Measurements from ENCODE around the gene ZNF578. TPM values are rescaled to one million over a fixed set of nuclear protein-coding genes. Genes with fewer than 3 reads are reported as not detected.
"Not testable (repeated sequence)": the region's sequence is repeated elsewhere in the genome, so short reads cannot be mapped to it uniquely, and the experiment has no call there.

ZNF578 gene
- total and polyA plus RNA-seq, 3 experiments from 2014 or later, result 0.88 to 4.5 (median 1.9) TPM

GRCh38 chr19:52522551-52522950 lies 69.2 kb downstream of the ZNF578 start:
- H3K9me3 Mint-ChIP-seq, result peaks cover 10 to 53% (median 15%) of the 10 kb centered on the region in 5 donors
- ChIA-PET POLR2A (no interaction called here), CTCF (no interaction called here)
- peaks cover 4 to 18% of the 10 kb centered on the region in 2 donors for H3K27me3 Mint-ChIP-seq
- peaks cover 5 to 7% (median 6%) of the 10 kb centered on the region in 3 donors for H3K4me1 Mint-ChIP-seq
- no peaks in the 10 kb centered on the region for H3K36me3 ChIP-seq (ENCODE audit: insufficient read depth, low read length)
- H3K4me1 ChIP-seq (ENCODE audit: insufficient read depth, low read length), result no peaks in the 10 kb centered on the region
- no peak overlapping the region for H3K27ac Mint-ChIP-seq
- no peak for DNase-seq
- H3K36me3 Mint-ChIP-seq, result peaks cover under 1 to 21% (median 1%) of the 10 kb centered on the region in 3 donors
- H3K4me3 Mint-ChIP-seq, result no peak overlapping the region
- no peaks in the 10 kb centered on the region for H3K27me3 ChIP-seq (ENCODE audit: insufficient read depth, low read length, poor library complexity, severe bottlenecking)
- no peak overlapping the region for H3K4me3 ChIP-seq (ENCODE audit: low read length)
- no peak overlapping the region for H3K27ac ChIP-seq (ENCODE audit: low read depth, low read length)
- H3K9me3 ChIP-seq (ENCODE audit: low read length), result no peaks in the 10 kb centered on the region

DNA sequence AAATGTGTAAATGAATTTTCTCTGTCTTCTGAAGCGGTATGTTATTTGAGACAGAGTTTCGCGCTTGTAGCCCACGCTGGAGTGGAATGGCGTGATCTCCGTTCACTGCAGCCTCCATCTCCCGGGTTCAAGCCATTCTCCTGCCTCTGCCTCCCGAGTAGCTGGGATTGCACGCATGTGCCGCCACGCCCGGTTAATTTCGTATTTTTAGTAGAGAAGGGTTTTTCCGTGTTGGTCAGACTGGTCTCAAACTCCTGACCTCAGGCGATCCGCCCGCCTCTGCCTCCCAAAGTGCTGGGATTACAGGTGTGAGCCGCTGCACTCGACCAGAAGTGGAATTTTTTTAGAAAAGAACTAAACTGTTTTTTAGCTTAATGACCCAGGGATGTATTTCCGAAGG lies 70.7 kb downstream of the ZNF578 start:
- Histone ChIP-seq H3K27me3 (ENCODE audit: insufficient read depth, low read length, poor library complexity, severe bottlenecking) (no peaks in the 10 kb centered on the region), H3K36me3 (ENCODE audit: insufficient read depth, low read length) (no peaks in the 10 kb centered on the region), H3K27ac (ENCODE audit: low read depth, low read length) (no peak overlapping the region), H3K4me3 (ENCODE audit: low read length) (no peak overlapping the region), H3K4me1 (ENCODE audit: insufficient read depth, low read length) (peaks cover 11% of the 10 kb centered on the region), H3K9me3 (ENCODE audit: low read length) (no peaks in the 10 kb centered on the region)
- H3K9me3 Mint-ChIP-seq, result peaks cover 9 to 38% (median 11%) of the 10 kb centered on the region in 5 donors
- peaks cover 4 to 20% (median 6%) of the 10 kb centered on the region in 3 donors for H3K36me3 Mint-ChIP-seq
- POLR2A ChIA-PET, result no interaction called here
- H3K27ac Mint-ChIP-seq, result no peak overlapping the region
- peaks cover 4 to 14% of the 10 kb centered on the region in 2 donors for H3K27me3 Mint-ChIP-seq
- peaks cover 14 to 22% (median 18%) of the 10 kb centered on the region in 3 donors for H3K4me1 Mint-ChIP-seq
- CTCF ChIA-PET, result no interaction called here
- no peak overlapping the region for H3K4me3 Mint-ChIP-seq
- no peak for DNase-seq

- ChIA-PET CTCF (no interaction called here), POLR2A (interaction anchor here (0.5 to 1.2 kb wide), 6 partner anchors 8 to 1801 kb away, joined by 3 to 6 read pairs (median 4); no protein-coding TSS in a partner anchor)
- Mint-ChIP-seq H3K4me3 (peak within 1 kb of the TSS; percentile 89 to 100 (median 99)), H3K4me1 (peaks cover 26 to 46% (median 30%) of the 10 kb centered on the region in 3 donors), H3K27me3 (no peaks in the 10 kb centered on the region), H3K27ac (peak within 1 kb of the TSS; percentile 83 to 100 (median 99)), H3K9me3 (peaks cover 0 to 13% (median under 1%) of the 10 kb centered on the region in 5 donors), H3K36me3 (peaks cover 3 to 11% (median 6%) of the 10 kb centered on the region in 3 donors)
- H3K4me3 ChIP-seq (ENCODE audit: low read length), result peak within 1 kb of the TSS; percentile 91
- no peaks in the 10 kb centered on the region for H3K36me3 ChIP-seq (ENCODE audit: insufficient read depth, low read length)
- H3K27ac ChIP-seq (ENCODE audit: low read depth, low read length), result peak within 1 kb of the TSS; percentile 97
- no peaks in the 10 kb centered on the region for H3K9me3 ChIP-seq (ENCODE audit: low read length)
- DNase-seq, result peak; percentile 87 to 99 (median 96)
- no peaks in the 10 kb centered on the region for H3K27me3 ChIP-seq (ENCODE audit: insufficient read depth, low read length, poor library complexity, severe bottlenecking)
- peaks cover 11% of the 10 kb centered on the region for H3K4me1 ChIP-seq (ENCODE audit: insufficient read depth, low read length)
These were observed 74.0 kb downstream of the ZNF578 start, which contains the start of gene ZNF808 for GRCh38 chr19:52527134-52527955. Gene ZNF808, plus strand, starts transcription at chr19:52527668. Its CDS starts 15,617 bp downstream, at chr19:52543285.

DNA sequence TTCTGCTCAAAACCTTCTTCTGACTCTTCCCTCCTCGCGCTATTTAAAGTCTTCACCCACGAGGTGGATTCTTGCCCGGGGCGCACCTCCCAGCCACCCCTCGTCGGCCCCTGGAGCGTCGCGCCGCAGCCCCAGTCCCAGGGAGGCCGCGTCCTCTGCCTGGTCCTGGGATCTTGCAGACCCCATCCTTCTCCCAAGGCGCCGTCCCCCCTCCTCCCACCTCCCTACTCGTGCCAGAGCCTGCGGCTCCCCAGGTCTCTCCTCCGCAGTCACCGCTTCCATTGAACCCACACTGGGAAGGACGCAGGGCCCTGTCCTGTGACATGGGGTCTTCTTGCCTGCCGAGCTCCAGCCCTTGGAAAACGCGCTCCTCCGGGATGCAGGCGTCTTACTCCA lies 74.6 kb downstream of the ZNF578 start:
- peaks cover 5 to 16% (median 6%) of the 10 kb centered on the region in 3 donors for H3K36me3 Mint-ChIP-seq
- H3K27me3 Mint-ChIP-seq, result no peaks in the 10 kb centered on the region
- no peak for DNase-seq
- POLR2A ChIA-PET, result interaction anchor here (1.2 kb wide), 1 partner anchor 184 kb away, joined by 3 read pairs; no protein-coding TSS in a partner anchor
- H3K27ac ChIP-seq (ENCODE audit: low read depth, low read length), result peak overlapping the region; percentile 97
- H3K4me1 ChIP-seq (ENCODE audit: insufficient read depth, low read length), result peaks cover 11% of the 10 kb centered on the region
- H3K4me3 ChIP-seq (ENCODE audit: low read length), result peak overlapping the region; percentile 91
- H3K36me3 ChIP-seq (ENCODE audit: insufficient read depth, low read length), result no peaks in the 10 kb centered on the region
- no peaks in the 10 kb centered on the region for H3K9me3 ChIP-seq (ENCODE audit: low read length)
- peaks cover 0 to 9% (median 0%) of the 10 kb centered on the region in 5 donors for H3K9me3 Mint-ChIP-seq
- peaks cover 28 to 50% (median 31%) of the 10 kb centered on the region in 3 donors for H3K4me1 Mint-ChIP-seq
- H3K4me3 Mint-ChIP-seq, result peak overlapping the region; percentile 89 to 100 (median 99)
- no peaks in the 10 kb centered on the region for H3K27me3 ChIP-seq (ENCODE audit: insufficient read depth, low read length, poor library complexity, severe bottlenecking)
- H3K27ac Mint-ChIP-seq, result peak overlapping the region; percentile 83 to 100 (median 99)
- CTCF ChIA-PET, result no interaction called here

DNA sequence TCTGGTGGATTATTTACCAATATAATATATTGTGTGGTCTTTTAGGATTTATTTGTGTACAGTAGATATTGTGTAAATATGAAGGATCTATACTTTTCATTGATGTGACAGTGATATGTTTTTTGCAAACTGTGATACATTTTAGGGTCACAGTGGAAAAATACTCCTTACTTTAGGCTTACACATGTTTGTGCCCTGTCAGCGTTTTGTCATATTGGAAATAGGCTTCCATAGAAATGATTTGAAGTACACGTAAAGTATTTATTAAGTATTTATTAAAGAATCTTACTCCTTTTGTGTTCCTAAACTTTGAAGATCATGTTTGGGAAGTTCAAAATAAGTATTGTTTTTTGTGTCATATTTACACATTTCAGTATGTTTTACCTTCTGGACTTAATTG lies 79.1 kb downstream of the ZNF578 start:
- no peaks in the 10 kb centered on the region for H3K9me3 ChIP-seq (ENCODE audit: low read length)
- Mint-ChIP-seq H3K4me1 (peaks cover 45 to 76% (median 56%) of the 10 kb centered on the region in 3 donors), H3K27ac (no peak overlapping the region), H3K27me3 (no peaks in the 10 kb centered on the region), H3K9me3 (no peaks in the 10 kb centered on the region), H3K36me3 (peaks cover 8 to 32% (median 8%) of the 10 kb centered on the region in 3 donors), H3K4me3 (peak overlapping the region in 1 of 7 donors; percentile 81)
- peaks cover 17% of the 10 kb centered on the region for H3K4me1 ChIP-seq (ENCODE audit: insufficient read depth, low read length)
- no peaks in the 10 kb centered on the region for H3K36me3 ChIP-seq (ENCODE audit: insufficient read depth, low read length)
- CTCF ChIA-PET, result no interaction called here
- H3K27me3 ChIP-seq (ENCODE audit: insufficient read depth, low read length, poor library complexity, severe bottlenecking), result no peaks in the 10 kb centered on the region
- no peak overlapping the region for H3K27ac ChIP-seq (ENCODE audit: low read depth, low read length)
- POLR2A ChIA-PET, result interaction anchor here (0.6 kb wide), 1 partner anchor 626 kb away, joined by 3 read pairs; the partner anchor contains the start of gene ZNF347
- H3K4me3 ChIP-seq (ENCODE audit: low read length), result no peak overlapping the region
- no peak for DNase-seq

DNA sequence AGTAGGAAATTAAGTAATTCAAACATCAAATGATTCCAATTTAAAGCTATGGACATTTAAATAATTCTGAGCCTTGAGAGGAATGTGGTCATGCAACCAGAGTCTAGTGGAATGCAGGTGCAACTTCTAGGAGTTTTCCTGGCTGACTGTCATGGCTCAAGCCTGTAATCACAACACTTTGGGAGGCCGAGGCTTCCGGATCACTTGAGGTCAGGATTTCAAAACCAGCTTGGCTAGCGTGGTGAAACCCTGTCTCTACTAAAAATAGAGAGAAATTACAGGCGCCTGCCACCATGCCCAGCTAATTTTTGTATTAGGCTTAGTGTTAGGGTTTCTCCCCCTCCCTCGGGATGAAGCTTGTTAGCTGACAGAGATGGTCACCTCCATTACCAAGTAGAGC lies 80.5 kb downstream of the ZNF578 start:
- H3K27me3 ChIP-seq (ENCODE audit: insufficient read depth, low read length, poor library complexity, severe bottlenecking), result no peaks in the 10 kb centered on the region
- Mint-ChIP-seq H3K27me3 (no peaks in the 10 kb centered on the region), H3K36me3 (peaks cover 5 to 31% (median 13%) of the 10 kb centered on the region in 3 donors), H3K4me1 (peaks cover 44 to 73% (median 55%) of the 10 kb centered on the region in 3 donors), H3K9me3 (no peaks in the 10 kb centered on the region), H3K4me3 (peak overlapping the region in 3 of 7 donors; percentile 61 to 82 (median 79)), H3K27ac (peak overlapping the region in 2 of 8 donors; percentile 24 to 79)
- CTCF ChIA-PET, result interaction anchor here (0.8 kb wide), 1 partner anchor 9 kb away, joined by 3 read pairs; no protein-coding TSS in a partner anchor
- no peak for DNase-seq
- H3K4me1 ChIP-seq (ENCODE audit: insufficient read depth, low read length), result peaks cover 8% of the 10 kb centered on the region
- no peak overlapping the region for H3K27ac ChIP-seq (ENCODE audit: low read depth, low read length)
- no peak overlapping the region for H3K4me3 ChIP-seq (ENCODE audit: low read length)
- POLR2A ChIA-PET, result no interaction called here
- no peaks in the 10 kb centered on the region for H3K36me3 ChIP-seq (ENCODE audit: insufficient read depth, low read length)
- no peaks in the 10 kb centered on the region for H3K9me3 ChIP-seq (ENCODE audit: low read length)

GRCh38 chr19:52535385-52535770 lies 82.0 kb downstream of the ZNF578 start:
- peak in 2 of 5 donors; percentile 30 to 57 for DNase-seq
- Mint-ChIP-seq H3K4me3 (peak overlapping the region; percentile 82 to 96 (median 95)), H3K4me1 (peaks cover 44 to 68% (median 56%) of the 10 kb centered on the region in 3 donors), H3K27ac (peak overlapping the region; percentile 80 to 99 (median 92)), H3K36me3 (peaks cover 8 to 36% (median 13%) of the 10 kb centered on the region in 3 donors)
- not testable (repeated sequence) for H3K36me3 ChIP-seq (ENCODE audit: insufficient read depth, low read length); H3K27me3 ChIP-seq (ENCODE audit: insufficient read depth, low read length, poor library complexity, severe bottlenecking); H3K9me3 Mint-ChIP-seq; H3K4me1 ChIP-seq (ENCODE audit: insufficient read depth, low read length); H3K27me3 Mint-ChIP-seq; H3K9me3 ChIP-seq (ENCODE audit: low read length)
- CTCF ChIA-PET, result interaction anchor here (0.9 kb wide), 1 partner anchor 8 kb away, joined by 3 read pairs; no protein-coding TSS in a partner anchor
- POLR2A ChIA-PET, result interaction anchor here (0.7 kb wide), 2 partner anchors 9 to 291 kb away, joined by 5 read pairs; no protein-coding TSS in a partner anchor
- peak overlapping the region; percentile 47 for H3K27ac ChIP-seq (ENCODE audit: low read depth, low read length)
- H3K4me3 ChIP-seq (ENCODE audit: low read length), result peak overlapping the region; percentile 68

Data from CD8-positive, alpha-beta memory T cell (primary cell).